ENCODE measurements around the gene PAEP. TPM values are rescaled to one million over a fixed set of nuclear protein-coding genes. Genes with fewer than 3 reads are reported as not detected.

The PAEP gene
- total and polyA plus RNA-seq, 8 donors: not detected

- ATAC-seq: no peak
- TF ChIP-seq, protein P1, sequence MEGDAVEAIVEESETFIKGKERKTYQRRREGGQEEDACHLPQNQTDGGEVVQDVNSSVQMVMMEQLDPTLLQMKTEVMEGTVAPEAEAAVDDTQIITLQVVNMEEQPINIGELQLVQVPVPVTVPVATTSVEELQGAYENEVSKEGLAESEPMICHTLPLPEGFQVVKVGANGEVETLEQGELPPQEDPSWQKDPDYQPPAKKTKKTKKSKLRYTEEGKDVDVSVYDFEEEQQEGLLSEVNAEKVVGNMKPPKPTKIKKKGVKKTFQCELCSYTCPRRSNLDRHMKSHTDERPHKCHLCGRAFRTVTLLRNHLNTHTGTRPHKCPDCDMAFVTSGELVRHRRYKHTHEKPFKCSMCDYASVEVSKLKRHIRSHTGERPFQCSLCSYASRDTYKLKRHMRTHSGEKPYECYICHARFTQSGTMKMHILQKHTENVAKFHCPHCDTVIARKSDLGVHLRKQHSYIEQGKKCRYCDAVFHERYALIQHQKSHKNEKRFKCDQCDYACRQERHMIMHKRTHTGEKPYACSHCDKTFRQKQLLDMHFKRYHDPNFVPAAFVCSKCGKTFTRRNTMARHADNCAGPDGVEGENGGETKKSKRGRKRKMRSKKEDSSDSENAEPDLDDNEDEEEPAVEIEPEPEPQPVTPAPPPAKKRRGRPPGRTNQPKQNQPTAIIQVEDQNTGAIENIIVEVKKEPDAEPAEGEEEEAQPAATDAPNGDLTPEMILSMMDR (IDR thresholded peaks at IDR 0.05): no peak
- WGBS, 2 donors: 67 to 83% methylated on average over 10 of the region's 10 CpGs
- Histone ChIP-seq H3K36me3 (no peaks in the 10 kb centered on the region), H3K4me1 (no peaks in the 10 kb centered on the region), H3K27ac (no peak overlapping the region), H3K27me3 (no peaks in the 10 kb centered on the region), H3K9me3 (no peaks in the 10 kb centered on the region), H3K4me3 (no peak overlapping the region)
- no peak for FAIRE-seq
- intact Hi-C loops (cut with DNase I): no loop called here
- no peak for DNase-seq
Observed at GRCh38 chr9:135519179-135519971, 42.2 kb upstream of the PAEP start.

GRCh38 chr9:135520916-135521607 is 40.5 kb upstream of the PAEP start, which contains the start of gene LCN1:
LCN1 (plus strand) TSS chr9:135521440; CDS start chr9:135521498, 58 bp downstream.
- intact Hi-C loops (cut with DNase I): no loop called here
- FAIRE-seq: no peak
- no peaks in the 10 kb centered on the region for H3K4me1 ChIP-seq

GRCh38 chr9:135521608-135522095 is 39.9 kb upstream of the PAEP start:
- no peaks in the 10 kb centered on the region for H3K9me3 ChIP-seq
- no peak for ATAC-seq
- TF ChIP-seq, protein P1 (IDR thresholded peaks at IDR 0.05): no peak
- 55 to 69% methylated on average over 9 to 11 of the region's 11 CpGs for WGBS, 2 donors
- FAIRE-seq: no peak
- H3K27ac ChIP-seq: no peak overlapping the region
- DNase-seq: no peak
- no peak overlapping the region for H3K4me3 ChIP-seq
- intact Hi-C loops (cut with DNase I): no loop called here
- H3K4me1 ChIP-seq: no peaks in the 10 kb centered on the region
- H3K36me3 ChIP-seq: no peaks in the 10 kb centered on the region
- no peaks in the 10 kb centered on the region for H3K27me3 ChIP-seq

More at GRCh38 chr9:135520916-135521607, 40.5 kb upstream of the PAEP start, which contains the start of gene LCN1:
- Histone ChIP-seq H3K4me3 (no peak within 1 kb of the TSS), H3K27ac (no peak within 1 kb of the TSS), H3K27me3 (no peaks in the 10 kb centered on the region), H3K9me3 (no peaks in the 10 kb centered on the region), H3K36me3 (no peaks in the 10 kb centered on the region)
- no peak for DNase-seq
- 56 to 73% methylated on average over 18 of the region's 18 CpGs for WGBS, 2 donors
- no peak for ATAC-seq
- TF ChIP-seq, protein P1 (IDR thresholded peaks at IDR 0.05): no peak

DNA sequence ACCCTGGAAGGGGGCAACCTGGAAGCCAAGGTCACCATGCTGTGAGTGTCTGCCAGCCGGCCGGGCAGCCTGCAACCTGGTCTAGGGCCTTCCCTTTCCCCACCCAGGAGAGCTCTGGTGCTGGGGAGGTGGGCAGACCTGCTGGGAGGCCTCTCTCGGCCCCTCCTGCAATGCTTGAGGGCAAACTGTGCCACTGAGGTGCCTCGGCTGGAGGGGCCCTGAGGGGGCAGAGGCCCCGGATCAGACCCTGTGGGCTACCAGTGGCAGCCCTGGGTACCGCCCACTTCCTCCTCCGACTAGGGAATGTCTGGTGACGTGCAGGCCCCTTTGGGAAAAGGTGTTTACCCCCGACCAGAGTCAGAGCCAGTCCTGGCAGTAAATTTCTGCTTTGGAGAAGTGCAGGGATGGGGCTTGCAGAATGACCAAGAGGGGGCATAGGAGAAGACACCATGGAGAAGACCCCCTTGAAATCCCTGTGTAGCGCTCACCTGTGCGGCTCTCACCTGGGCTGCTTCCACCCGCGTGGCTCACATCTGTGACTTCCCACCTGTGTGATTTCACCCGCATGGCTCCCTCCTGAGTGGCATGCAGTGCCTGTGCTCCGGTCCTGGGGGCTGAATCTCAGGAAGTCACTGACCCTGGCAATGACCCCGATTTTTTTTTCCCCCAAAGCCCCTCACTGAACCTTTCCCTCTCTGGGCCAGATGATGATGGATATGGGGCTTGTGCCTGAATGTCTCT is 39.2 kb upstream of the PAEP start:
- intact Hi-C loops (cut with DNase I): no loop called here
- Histone ChIP-seq H3K27ac (no peak overlapping the region), H3K36me3 (no peaks in the 10 kb centered on the region), H3K4me1 (no peaks in the 10 kb centered on the region), H3K27me3 (no peaks in the 10 kb centered on the region), H3K9me3 (no peaks in the 10 kb centered on the region), H3K4me3 (no peak overlapping the region)
- WGBS, 2 donors: 43 to 52% methylated on average over 16 of the region's 16 CpGs
- FAIRE-seq: no peak
- no peak for DNase-seq
- TF ChIP-seq, protein P1 (IDR thresholded peaks at IDR 0.05): no peak
- ATAC-seq: no peak
